Stimulated activated CD4-positive, alpha-beta T cell treated with anti-CD3 and anti-CD28 coated beads, TNF-alpha, amount 100 ng/mL, for 1 hour (primary cell): ENCODE measurements around the gene PFDN4.
A peak's percentile ranks its signal among the peaks of the same experiment; 100 is the strongest.

Experiments used
- DNase-seq, 3 donors: peaks; one replicate each; pipeline ENCODE4 v3.0.0-alpha.2; 2020; ENCODE audit warnings: low read depth in 3 of 3, low spot score in 1 of 3

PFDN4 gene, protein sequence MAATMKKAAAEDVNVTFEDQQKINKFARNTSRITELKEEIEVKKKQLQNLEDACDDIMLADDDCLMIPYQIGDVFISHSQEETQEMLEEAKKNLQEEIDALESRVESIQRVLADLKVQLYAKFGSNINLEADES

DNA sequence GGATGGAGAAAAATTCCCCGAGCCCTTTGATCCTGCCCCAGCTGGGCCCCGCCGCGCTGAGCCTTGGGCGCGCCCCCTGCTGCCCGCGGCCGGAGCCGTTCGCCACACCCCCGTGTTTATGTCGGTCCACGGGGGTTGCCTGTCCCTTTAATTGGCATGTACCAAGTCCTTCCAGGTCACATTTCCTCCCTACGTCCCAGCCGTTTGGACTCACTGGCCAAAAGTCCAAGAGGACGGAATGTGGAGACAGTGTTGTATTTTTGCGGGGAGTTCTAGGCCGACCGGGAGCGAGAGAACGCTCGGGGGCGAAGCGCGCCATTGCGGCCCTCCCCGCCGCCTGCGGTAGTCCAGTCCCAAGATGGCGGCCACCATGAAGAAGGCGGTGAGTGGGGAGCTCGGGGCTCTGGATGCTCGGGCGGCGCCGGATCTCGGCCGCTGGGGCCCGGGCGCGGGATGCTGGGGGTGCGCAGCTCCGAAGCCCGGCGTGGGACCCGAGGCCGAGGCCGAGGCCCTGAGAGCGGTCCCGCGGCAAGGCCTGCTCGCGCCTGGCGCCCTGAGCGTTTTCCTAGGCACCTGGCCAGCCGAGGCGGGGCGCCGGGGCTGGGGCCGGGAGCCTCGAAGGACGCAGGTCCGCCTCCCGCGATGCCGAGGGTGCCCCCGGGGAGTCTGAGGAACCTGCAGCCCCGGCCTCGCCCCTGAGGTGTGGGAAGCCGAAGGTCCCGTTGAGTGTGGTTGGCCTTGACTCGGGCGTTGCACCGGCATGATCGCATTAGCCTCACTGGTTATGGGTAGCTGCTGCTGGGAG is at the start of gene PFDN4:
Gene PFDN4, plus strand, starts transcription at position 345 of the 805 bp plus-strand sequence. Its CDS starts 14 bp downstream, at position 359.
- DNase-seq: peak; percentile 43 to 69 (median 49)

DNA sequence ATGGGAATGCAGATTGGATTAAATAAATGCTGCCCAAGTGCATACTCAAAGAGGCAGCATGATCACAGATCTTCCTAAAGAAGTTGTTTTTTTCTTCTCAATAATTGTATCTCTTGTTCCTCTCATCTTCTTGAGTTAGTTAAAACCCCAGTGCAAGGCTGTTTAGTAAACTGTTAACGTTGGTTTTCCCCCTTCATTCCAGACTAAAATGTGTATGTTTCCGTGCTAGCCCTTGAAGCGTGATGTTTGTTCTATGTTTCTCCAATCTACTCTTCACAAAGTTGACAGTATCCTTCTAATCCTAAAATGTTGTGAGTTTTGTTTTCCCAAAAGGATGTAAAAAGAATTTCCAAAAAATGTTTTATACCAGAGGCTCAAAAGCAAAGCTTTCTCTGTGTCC is 49.7 kb upstream of the PFDN4 start:
- no peak for DNase-seq

DNA sequence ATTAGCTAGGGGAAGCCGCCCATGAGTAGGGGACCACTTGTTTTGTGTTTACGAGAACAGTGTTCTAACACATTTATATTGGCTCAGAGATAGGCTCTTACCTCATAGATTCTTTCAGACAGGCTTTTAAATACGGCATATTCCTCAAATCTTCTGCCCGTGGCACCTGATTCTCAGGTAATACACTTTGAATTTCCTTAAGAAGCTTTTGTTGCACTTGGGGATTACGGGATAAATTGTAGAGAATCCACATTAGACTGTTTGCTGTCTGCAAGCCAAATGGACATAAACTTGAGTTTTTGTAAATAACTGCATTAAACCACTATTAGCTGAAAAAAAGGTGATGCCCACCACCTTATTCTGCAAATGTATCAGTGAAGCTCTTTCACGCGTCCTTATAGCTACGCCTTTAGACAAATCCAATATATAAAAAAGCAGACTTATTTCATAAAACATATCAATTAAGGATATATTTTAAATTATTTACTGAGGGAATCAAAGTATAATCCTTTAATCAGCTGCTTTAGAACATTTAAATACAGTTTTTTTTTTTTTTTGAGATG is 49.0 kb upstream of the PFDN4 start:
- no peak for DNase-seq

DNA sequence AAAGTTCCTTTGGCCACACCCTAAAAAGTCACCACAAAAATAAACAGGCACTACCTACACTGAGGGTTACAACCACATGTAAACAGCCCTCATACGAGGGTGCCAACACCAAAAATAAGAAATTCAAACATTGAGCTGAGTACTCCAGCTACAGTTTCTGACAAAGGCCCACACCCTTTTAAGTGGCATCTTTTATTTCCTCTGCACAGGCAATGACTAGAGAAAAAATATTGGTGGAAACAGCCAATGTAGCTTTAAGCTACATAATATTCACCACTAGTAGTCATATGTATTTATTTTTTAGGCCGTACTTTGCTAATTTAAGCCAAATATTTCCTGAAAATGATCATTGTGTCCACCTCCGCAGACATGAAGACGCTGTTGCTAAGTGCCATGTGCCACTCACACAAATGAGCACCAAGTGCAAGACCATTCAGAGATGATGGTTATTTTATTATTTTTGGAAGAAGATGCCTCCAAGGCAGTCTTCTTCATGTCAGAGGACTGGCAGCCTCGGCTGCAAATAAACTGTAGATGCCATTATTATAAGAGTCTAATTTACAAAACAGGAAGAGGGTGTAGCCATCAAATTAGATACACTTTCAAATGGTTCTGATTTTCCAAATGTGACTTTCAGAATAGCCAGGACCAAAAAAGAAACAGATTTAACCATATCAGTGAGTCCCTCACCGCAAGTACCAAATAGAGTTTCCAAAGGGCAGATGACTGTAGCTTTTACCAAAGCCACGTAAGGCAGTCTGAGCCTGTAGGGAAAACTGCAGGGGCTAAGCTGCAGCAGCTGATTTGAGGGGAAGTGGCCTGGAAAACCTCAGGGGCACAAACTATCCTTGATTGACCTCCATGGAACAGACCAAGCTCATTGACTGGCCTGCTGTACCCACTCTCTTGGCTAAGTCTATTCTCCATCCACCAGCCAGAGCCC is 47.6 kb upstream of the PFDN4 start:
- DNase-seq: no peak

DNA sequence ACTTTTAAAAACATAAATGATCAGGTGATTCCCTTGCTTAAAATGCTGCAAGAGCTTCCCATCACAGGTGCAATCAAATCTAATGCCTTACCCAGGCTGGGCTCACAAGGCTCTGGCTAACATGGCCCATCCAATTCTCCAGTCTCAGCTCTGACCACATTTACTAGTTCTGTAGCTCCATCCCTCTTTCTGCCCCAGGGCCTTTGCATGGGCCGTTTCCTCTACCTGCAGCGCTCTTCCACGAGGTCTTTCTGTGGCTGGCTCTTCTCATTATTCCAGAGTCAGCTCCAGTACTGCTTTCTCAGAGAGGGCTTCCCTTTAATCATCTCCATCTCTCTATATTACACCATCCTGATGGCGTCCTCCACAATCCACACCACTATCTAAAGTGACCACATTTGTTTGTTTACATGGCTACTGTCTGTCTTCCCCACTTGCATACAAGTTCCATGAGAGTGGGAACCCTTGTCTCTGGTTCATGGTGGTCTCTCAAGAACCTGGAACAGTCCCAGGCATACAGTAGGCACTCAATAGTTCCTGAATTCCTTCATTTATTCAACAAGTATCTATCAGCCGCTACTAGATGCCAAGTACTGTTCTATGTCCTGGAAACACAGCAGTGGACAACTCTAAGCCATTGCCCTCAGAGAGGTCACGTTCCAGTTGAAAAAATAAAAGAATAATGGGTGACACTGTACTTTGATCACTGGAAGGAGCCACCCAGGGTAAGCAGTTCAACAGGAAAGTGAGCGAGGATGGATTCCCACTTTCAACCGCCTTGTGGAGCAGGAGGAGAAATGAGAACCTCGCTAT is 46.7 kb upstream of the PFDN4 start:
- no peak for DNase-seq

DNA sequence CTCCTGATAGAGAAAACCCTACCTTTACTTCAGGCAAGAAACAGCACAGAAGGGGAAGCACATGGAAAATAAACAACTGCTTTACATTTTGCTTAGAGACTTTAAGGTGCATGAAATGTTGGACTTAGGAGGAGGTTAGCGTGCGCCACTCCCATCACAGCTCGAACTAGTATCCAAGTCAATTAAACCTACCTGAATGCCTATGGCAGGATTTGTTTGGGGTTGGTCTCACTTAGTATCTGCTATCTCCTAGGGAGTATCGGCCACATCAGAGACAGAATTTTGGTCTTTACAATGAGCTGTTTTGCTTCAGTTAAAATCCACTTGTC is 46.1 kb upstream of the PFDN4 start:
- no peak for DNase-seq

DNA sequence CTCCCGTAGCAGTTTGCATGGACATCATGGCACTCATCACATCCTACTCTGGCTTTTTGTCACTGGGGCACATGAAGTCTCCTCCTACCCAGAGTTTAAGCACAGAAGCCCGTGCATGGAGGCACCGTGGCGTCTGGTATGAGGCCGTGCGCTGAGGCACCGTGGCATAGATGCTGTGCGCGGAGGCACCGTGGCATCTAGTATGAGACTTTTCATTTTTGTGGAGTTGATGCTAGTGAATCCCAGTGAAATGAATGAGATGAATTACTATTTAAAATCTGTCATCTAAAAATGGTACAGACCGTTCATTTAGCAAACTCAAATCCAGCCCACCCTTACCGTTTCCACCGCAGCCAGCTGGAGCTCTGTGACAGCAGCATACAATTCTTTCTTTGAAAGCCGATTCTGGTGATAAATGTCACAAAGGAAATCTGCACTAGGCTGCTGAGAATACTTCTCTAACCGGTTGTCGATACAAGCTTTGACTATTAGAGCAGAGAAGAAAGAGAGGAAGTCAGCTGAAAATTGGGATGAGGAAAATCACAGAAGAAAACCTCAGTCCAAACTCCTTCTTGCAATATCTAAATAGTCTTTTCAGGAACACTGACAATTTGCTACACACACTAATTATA is 45.4 kb upstream of the PFDN4 start:
- no peak for DNase-seq

DNA sequence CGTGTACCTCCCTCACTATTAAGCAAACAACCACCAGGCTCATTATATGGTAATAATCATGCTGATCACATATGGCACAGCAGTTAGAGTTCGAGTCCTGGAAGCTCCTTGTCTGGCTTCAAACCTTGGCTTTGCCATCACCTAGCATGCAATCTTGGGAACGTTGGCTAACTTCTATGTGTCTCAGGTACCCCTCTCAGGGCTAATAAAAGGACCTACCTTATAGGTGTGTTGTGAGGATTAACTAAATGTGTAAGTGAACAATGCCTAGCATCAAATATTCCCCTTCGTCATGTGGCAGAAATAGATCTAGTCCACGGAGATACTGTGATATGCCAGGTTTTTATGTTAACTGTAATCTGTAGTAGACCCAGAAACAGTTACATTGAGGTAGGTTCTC is 44.5 kb upstream of the PFDN4 start:
- DNase-seq: no peak

DNA sequence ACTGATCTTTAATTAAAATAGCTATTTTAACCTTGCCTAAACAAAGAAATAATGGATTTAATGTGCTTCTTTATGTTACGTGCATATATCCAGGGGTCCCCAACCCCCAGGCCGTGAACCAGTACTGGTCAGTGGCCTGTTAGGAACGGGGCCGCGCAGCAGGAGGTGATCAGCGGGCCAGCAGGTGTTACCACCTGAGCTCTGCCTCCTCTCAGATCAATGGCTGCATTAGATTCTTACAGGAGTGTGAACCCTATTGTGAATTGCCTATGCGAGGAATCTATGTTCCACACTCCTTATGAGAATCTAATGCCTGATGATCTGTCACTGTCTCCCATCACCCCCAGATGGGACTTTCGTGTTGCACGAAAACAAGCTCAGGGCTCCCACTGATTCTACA is 42.9 kb upstream of the PFDN4 start:
- DNase-seq: no peak

DNA sequence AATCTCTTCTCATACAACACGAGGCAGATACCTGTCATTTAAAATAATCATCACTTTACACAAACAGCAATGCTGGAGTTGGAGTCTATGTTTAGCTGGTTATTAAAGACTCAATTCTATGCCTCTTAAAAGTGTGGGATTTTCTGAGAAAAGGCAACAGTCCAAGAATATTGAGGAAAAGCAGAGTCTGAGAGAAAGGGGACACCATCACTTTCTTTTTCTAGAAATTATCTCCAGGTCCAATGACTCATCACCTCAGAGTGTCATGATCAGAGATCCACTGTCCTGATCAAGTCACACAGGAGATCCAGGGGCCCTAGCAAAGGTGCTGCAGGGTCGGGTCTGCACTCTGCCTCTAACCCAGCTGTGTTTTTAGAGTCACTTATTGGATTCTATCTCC is 42.1 kb upstream of the PFDN4 start:
- no peak for DNase-seq

DNA sequence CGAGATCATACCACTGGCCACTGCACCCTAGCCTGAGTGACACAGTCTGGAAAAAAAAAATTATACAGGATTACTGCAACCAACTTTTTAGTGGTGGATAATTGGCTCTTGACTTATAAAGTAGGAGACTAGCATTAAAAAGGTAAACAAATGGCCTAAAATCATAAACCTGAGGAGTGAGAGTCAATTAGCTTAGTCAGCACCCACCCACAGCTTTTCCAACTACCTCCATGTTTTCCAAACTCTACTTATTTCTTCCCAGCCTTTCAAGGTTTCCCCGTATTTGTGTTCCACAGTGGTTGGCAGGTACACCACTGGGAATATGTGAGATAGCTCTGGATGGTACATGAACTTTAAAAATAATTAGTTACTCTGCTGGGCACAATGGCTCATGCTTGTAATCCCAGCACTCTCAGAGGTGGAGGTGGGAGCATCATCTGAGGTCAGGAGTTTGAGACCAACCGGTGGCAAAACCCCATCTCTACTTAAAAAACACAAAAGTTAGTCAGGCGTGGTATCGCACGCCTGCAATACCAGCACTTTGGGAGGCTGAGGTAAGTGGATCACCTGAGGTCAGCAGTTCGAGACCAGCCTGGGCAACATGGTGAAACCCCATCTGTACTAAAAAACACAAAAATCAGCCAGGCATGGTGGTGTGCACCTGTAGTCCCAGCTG is 40.8 kb upstream of the PFDN4 start:
- DNase-seq: no peak

DNA sequence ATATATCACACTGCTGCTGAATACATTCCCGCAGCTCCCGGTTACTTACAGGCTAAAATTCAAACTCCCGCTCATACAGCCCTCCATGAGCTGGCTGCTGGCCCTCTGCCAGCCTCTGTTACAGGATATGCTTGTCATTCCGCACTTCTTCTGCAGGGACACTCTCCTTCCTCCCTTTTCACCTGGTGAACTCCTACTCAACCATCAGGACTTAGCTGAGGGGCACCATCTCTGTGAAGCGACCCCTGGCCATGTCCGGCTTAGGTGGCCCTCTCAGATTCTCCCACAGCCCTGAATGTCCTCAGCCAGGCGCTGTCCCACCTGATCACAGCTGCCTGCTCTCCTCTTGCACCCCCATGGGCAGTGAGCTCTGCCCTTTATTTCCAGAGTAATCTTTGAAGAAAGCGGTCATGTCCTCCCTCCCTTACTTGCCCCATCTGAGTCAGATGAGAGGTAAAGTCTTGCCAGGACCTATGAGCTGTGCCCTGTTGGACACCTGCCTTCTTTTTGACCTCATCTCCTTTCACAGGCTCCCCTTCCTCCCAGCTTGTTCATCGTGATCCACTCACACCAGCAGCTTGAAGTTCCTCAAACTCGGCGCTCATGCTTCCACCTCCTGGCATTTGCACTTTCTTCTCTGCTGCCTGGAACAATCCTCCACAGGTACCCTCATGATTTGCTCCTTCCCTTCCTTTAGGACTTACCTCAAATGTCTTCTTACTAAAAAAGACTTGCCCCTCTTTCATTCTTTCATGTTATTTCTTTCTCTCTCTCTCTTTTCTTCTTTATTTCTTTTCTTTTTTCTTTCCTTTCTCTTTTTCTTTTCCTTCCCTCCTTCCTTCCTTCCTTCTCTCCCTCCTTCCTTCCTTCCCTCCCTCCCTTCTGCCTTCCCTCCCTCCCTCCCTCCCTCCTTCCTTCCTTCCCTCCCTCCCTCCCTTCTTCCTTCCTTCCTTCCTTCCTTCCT is 39.7 kb upstream of the PFDN4 start:
- no peak for DNase-seq

DNA sequence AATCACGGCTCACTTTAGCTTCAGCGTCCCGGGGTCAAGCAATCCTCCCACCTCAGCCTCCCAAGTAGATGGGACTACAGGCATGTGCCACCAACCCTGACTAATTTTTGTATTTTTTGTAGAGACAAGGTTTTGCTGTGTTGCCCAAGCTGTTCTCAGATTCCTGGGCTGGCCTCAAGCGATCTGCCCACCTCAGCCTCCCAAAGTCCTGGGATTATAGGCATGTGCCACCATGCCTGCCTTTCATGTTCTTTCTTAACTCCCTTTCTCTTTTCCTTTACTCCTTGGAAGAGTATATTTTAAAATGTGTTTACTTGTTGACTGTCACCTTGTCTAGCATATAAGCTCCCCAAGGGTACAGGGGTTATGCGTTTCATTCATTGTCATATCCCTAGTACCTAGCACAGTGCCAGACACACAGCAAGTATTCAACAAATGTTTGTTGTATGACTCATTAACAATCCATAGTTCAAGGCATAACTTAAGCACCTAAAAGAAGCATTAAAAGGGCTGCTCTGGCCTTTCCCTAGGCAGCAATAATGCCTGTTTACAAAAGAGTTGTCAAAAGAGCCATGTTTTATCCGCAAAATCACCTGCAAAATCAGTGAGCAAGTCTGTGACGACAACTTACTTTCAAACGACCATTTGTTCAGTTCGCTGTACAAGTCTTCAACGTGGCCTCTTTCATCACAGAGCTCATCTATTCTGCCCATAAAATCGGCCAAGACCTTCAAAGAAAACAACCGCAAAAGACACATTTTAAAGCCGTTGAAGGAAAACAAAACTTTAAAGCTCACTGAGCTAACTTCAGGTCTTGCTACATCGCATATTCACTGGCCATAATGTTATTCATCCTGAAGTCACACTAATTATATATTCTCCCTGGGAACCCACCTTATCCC is 38.7 kb upstream of the PFDN4 start:
- no peak for DNase-seq

DNA sequence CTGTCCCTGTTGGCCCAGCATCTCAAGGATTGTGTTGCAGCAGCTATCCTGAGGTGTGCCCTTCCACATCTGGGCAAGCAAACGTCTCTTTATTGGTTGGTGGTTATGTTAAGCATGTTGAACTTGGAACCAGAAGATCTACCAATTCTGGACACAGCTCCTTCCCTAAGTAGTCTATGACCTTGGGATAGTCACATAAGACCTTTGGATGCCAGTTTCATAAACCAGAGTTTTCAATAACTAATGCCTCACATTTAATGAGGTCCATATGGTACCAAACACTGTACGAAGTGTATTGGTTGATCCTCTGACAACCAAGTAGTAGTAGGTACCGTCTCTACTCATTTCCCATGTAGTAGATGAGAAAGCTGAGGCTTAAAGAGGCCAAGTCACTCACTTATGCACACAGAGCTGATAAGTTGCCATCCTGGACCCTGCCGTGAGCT is 37.8 kb upstream of the PFDN4 start:
- no peak for DNase-seq

DNA sequence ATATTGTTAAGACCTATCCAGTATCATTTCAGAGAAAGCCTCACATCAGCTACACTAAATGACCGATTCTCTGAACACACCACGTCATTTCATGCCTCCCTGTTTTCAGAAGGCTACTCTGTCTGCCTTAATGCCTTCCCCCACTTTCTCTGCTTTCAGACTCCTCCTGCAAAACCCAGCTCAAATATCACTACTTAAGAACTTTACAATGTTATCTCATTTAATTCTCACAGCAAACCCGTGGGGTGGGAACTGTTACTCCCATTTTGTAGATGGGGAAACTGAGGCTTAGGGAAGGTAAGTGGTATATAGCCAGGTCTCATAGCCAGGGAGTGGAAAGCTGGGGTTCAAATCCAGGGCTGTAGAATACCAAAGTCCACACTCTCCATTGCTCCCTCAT is 36.9 kb upstream of the PFDN4 start:
- DNase-seq: no peak

DNA sequence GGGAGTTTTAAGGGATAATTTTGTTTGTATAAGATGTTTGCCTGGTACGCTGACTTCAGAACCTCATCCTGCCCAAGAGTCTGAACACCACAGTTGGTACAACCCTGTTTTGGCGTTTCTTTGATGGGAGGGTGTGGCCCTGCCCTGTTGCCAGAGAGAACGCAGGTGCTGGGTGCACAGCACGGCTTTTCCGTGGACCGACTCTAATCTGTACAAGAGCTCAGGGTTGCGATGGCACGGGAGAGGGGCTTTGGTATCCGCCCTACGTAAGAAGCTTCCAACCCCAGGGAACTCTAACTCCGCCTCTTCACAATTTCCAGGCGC is 35.4 kb upstream of the PFDN4 start:
- no peak for DNase-seq

DNA sequence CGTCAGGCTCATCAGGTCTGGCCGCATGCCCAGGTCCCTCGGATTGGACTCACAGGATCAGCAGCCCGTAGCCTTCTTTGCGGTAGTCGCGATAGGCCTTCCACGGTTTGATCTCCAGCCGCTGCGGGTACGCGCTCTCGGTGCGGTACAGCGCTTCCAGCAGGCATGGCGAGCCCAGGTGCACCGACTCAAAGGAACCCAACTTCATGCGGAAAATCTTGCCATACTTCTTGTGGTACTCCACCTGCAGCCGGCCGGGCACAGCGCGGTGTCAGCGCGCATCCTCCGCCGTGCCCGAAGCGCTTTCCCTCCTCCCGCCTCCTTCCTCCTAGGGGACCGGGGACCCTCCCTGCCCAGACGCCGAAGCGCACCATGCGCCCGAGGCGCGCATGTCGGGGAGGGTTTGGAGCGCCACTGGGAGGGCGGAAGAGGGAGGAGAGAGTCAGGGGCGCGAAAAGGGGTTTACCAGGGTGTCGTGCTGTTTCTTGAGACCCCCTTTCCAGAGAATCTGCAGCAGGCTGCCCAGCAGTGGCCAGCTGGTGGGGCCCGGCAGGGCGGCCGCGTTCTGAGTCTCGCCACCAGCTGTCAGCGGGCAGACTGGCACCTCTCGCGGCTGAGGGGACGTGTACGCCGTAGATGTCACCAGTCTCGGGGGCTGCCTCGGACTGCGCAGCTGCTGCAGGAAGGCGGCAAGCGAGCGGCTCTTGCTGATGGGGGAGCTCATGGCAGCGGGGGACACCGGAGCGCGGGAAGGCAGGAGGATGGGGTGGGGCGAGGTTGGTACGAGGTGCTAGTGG is 34.8 kb upstream of the PFDN4 start:
- DNase-seq: no peak
